Lung microvascular endothelial cell (primary cell): ENCODE results near the gene UCP3. TPM values are rescaled to one million over a fixed set of nuclear protein-coding genes. Genes with fewer than 3 reads are reported as not detected.

ENCODE experiments used
- DNase-seq, 2 donors: peaks; one replicate each; pipeline versions ENCODE4 v3.0.0 to v3.0.0-alpha.2; 2010; ENCODE audit warnings: low read depth in 2 of 2
- total RNA-seq: library from RNA; depleted of rRNA; stranded (reverse); fragments of >200 nt; gene quantifications from 2 replicates; pipeline ENCODE4 v1.2.1, GENCODE V29; 2014

UCP3 gene
- total RNA-seq, 1 donor from 2014 or later: 0.40 TPM

GRCh38 chr11:74018331-74019005 is 9.6 kb upstream of the UCP3 start:
- peak; percentile 66 to 80 for DNase-seq

DNA sequence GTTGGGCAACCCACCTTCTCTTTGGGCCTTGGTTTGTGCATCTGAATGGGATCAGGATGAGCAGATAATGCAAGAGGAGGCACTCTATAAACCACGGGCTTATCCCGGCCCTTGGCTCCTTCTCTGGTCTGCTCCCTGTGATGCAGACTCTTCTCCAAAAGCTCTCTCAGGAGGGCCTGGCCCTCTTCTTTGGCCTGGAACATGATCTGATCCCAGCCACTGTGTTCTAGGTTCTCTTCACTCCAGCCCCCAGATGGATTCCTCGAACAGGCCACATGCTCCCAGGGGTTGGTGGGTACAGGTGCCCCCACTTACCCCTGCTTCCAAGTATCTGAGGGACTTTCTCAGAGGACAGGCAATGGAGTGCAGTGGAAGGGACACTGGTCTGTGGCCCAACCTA is 8.7 kb upstream of the UCP3 start:
- DNase-seq: no peak

DNA sequence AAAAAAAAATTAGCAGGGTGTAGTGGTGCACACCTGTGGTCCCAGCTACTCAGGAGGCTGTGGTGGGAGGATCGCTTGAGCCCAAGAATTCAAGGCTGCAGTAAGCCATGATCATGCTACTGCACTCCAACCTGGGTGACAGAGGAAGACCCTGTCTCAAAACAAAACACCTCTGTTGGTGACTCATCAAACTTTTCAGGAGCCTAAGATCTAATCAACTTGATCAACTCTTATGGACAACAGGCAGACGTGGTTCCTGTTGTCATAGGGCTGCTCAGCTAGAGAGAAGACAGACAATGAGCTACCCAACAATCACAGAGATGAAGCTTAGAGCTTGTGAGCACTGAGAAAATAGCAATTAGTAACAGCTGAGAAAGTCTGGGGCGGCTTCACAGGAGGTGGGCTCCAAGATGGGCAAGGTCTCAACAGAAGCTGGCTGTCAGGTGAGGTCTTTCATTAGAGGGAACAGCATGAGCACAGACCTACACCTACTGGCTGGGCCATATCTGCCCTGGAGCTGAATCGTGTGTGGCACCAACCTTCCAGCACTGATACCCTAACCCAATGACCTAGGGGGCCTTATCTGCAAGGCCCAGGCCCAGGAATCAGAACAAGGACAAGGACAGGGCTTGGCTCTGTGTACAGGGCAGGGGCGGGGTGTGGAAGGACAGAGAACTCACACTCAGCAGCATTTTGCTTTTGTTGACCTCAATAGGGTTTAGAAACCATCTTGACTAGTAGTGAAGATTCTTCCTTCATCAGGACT is 7.2 kb upstream of the UCP3 start:
- DNase-seq: no peak

DNA sequence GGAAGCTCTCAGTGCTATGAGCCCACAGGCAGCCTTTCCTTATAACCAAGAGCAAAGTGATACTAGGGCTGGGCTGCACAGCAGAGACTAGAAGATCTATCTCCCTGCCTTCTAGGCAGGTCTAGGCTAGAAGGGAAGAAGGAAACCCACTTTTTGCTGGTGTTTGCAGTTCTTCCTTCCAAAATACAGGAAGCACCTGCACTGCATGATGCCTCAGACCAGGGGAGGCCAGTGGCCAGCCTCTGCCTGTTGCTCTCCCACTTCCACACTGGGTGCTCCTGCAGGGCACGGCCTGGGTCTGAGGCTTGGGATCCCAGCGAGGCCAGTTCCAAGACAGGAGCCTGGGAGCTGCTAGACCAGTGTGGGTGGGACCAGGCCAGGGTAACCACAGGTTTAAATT is 6.0 kb upstream of the UCP3 start:
- DNase-seq: peak in 1 of 2 donors; percentile 10

- DNase-seq: no peak
Observed at GRCh38 chr11:74013141-74013540, 4.3 kb upstream of the UCP3 start.

- DNase-seq: no peak
Observed at GRCh38 chr11:74012074-74012809, 3.4 kb upstream of the UCP3 start.

DNA sequence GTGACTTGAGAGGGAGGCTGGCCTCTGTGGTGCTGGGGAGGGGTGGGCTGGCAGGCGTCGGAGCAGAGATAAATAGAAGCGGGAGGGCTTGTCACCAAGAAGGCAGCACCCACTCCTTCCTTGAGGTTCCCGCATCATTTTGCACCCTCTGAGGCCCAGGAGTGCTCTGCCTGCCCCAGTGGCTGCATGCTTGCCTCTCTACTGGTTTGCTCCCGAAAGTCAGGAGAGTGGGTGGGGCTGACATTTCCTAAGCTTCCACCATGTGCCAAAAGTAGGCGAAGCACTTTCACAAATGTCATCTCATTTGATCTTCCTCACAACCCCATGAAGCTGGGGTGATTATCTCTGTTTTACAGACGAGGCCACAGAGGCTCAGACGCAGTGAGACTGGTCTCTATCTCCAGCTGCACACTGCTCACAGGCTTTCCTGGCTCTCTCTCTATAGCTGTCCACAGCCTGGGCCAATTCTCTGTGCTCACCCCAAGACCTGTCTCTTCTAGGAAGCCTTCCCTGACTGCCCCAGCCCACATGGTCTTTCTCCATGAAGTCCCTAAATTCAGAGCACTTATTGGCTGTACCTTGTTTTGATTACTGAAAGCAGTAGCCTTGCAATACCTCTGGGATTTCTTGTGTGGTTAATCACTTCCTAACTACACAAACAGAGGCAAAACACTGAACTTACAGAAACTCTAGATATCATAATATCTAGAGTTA is 2.6 kb upstream of the UCP3 start:
- peak in 1 of 2 donors; percentile 46 for DNase-seq

- DNase-seq: no peak
Observed at GRCh38 chr11:74010306-74011300, 1.7 kb upstream of the UCP3 start.

DNA sequence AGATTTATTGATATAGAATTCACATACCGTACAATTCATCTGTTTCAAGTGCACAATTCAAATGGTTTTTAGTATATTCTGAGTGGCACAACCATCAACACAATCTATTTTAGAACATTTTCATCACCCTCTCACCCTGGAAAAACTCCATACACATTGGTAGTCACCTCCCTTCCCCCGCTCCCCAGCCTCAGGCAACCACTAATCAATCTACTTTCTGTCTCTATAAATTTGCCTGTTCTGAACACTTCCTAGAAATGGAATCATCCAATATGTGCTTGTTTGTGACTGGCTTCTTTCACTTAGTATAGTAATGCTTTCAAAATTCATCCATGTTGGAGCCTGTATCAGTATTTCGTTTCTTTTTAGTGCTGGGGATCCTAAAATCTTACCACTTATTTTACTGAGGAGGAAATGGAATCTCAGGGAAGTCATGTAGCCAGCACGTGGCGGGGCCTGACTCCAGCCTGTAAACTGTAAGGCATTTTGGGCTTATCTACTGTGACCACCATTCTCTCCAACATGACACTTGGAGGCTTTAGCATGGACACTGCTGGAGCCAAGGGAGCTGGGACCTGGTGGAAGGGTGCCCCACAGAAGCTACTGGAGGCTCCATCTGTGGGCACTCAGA is 905 bp upstream of the UCP3 start:
- no peak for DNase-seq

DNA sequence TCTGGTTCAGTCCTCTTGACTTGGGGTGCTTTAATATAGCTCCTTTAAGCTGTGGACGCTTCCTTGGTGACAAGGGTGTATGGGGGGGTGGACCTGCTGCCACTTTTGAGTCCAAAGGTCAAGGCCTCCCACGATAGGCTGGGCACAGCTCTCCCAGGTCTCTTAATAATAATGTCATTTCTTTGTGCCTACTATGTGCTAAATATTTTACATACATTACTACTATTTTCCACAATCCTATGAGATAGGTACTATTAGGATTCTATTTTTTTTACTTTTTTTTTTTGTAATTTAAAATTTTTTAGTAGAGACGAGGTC is 304 bp upstream of the UCP3 start:
- DNase-seq: no peak

DNA sequence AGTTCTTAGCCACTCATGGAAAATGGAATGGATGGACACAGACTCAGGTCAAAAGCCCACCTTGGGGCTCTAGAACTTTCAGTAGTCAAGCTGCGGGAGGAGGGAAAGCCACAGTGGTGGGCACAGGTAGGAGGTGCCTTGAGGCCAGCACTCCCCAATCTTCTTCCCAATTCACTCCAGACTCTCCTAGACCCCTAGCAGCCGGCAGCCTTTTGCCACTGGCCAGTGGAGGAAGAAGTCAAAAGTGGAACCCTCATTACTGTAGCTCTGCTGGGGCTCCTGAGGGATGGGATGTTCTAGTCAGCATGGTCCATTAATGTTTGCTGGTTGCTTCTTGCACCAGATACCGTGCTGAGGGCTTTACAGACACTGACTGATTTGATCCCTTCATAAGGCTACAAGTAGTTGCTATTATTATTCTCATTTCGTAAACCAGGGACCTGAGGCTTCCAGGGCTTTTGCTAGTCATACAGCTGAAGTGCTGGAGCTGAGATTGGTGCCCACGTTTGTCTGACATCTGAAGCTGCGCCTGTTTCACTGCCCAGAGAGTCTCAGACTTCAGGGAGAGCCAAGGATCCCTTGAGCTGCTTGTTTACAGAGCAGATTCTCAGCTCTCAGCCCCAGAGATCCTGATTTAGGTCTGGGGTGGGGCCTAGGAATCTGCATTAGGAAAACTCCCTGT is 1.1 kb downstream of the UCP3 start:
- no peak for DNase-seq

DNA sequence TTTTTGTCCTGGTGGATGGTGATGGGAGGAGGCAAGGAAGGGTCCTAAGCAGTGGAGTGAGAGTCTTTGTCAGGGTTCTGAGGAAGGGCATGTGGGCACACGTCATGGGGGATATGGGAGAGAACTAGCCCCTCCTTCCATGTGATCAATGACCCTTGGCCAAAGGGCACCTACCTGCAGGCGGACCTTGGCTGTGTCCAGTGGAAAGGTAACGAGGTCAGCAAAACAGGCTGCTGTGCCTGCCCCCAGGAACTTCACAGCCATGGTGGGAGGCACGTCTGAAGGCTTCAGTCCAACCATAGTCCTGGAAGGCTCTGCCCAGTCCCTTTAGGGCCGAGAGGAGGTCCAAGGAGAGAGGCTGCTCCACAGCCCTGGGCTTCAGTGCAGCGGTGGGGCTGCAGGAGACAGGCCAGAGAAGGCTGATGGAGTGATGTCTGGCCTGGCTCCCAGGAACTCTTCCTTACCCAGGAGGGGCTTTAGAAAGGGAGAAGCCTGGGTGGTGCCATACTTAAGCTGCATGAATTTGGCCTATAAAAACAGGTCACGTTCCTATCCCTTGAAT is 2.1 kb downstream of the UCP3 start:
- DNase-seq: no peak

GRCh38 chr11:74005721-74006517 is 3.0 kb downstream of the UCP3 start:
- no peak for DNase-seq

DNA sequence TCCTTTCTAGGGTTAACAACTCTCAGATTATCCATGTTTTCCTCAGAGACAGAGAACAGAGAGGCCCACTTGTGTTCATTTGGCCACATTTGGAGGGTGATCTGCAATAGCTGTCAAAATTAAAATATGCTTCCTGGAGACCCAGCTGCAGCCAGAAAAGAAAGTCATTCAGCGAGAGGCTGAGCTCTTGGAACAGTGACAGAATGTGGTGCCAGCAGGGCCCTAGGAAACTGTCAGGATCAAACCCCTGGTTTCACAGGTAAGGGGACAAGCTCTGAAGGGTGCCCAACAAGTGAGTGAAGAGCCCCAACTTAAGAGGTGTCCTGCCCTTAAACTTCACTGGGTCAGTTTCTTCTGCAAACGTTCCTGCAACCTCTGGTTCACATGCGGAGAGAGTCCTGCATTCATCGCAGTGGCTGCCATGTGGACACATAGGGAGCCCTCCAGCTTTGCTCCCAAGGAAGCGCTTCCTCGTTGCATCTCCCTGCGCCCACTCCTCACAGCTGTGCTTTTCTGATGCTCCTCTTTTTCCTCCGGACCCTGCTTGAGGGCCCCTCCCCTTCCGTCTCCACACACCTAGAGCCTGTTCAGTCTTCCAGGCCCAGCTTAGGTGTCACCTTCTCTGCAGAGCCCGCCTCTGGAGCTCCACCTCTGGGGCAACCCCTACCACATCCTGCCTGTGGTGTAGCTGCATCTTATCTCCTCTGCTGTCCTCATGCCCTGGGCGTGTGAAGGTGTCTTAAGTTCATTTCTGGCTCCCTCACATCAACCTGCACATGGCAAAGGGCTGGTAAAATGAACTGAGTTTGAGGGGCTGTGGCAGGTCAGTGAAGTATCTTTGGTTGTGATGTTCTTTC is 3.9 kb downstream of the UCP3 start:
- DNase-seq: no peak

DNA sequence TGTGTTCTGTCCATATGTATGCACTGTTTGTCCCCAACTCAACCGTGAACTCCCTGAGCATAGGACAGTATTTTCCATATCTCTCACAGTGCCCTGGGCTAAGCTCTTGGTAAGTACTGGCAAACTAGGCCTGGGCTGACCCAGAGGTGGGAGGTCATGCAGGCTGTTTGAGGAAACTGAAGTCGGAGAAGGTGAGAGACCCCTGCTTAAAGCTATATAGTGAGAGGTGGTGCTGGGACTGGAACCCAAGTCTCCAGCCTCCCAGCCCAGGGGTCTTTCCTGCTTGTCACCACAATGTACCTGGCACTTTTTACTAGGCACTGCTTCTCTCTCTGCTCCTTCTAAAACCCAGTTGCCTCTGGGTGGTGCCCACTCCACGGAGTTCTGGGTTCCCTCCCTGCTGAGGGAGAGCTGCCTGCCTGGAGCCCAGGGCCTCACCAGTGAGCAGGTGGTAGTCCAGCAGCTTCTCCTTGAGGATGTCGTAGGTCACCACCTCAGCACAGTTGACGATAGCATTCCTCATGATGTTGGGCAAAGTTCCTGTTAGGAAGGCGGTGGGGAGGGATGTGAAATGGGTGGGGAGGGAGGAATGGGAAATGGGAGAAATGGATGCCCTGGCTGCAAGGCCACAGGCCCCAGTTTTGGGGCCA is 4.7 kb downstream of the UCP3 start:
- no peak for DNase-seq

DNA sequence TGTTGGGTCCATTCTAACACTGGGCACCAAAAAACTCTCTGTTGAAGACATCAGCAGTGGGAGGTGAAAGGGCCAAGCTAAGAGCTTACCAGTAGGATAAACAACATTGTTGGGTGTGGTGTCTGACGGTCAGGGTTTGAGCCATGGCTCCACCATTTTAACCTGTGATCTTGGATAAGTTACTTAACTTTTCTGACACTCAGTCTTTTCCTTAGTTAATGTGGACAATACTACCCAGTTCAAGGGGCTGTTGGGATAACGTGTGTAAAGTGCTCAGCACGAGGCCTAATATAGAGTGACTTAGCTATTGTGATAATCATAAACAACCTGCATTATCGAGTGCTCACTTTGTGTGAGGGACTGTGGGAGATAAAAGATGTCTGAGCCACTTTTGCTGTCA is 6.1 kb downstream of the UCP3 start:
- DNase-seq: no peak

DNA sequence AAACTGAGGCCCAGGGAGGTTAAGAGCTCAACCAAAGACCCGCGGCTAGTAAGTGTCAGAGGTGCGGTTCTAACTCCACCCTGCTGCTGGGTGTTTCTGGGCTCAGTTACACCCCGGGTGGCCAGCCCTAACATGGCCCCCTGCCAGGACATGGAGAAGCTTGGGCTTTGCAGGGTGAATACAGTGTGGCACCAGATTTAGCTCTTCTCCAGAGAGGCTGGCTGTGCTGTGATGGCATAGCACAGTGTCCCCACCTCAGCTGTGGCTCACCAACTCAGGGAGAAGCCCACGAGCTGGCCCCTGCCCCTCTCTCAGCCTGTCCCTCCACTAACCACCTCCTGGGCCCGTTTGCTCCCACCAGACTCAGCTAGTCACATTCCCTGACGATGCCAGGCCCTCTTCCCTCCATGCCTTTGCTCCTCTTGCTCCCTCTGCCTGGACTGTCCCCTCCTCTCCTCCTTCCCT is 7.0 kb downstream of the UCP3 start:
- no peak for DNase-seq
